DND-41 (cell line): ENCODE data around the gene ST3GAL4.
"Not testable (repeated sequence)": the region's sequence is repeated elsewhere in the genome, so short reads cannot be mapped to it uniquely, and the experiment has no call there.

ENCODE experiments used
- ATAC-seq: fragments of 200-7000 bp; cut with Tn5 transposase; 3 replicates; pipeline ENCODE4 v1.9.1; 2021; ENCODE audit warnings: low read depth; ENCODE audit not compliant: insufficient read depth
- DNase-seq: peaks from one replicate; pipeline ENCODE4 v3.0.0-alpha.2; 2020
- H2AFZ ChIP-seq: 2 replicates; pipeline ENCODE4 v1.6.0; 2012; ENCODE audit warnings: low read depth, low read length
- H3K27ac ChIP-seq: 2 replicates; pipeline ENCODE4 v1.5.1; 2012; ENCODE audit warnings: low read length, inconsistent platforms
- H3K27me3 ChIP-seq: fragments of 200-600 bp; sonication (generic); 2 replicates; pipeline ENCODE4 v1.6.0; 2012; ENCODE audit warnings: low read length, mild to moderate bottlenecking, inconsistent platforms; ENCODE audit not compliant: insufficient read depth, poor library complexity
- H3K36me3 ChIP-seq: 2 replicates; pipeline ENCODE4 v1.5.1; 2012; ENCODE audit warnings: low read length, inconsistent platforms; ENCODE audit not compliant: insufficient read depth
- H3K4me1 ChIP-seq: 2 replicates; pipeline ENCODE4 v1.5.1; 2012; ENCODE audit warnings: mild to moderate bottlenecking, low read length; ENCODE audit not compliant: insufficient read depth
- H3K4me2 ChIP-seq: 2 replicates; pipeline ENCODE4 v1.6.0; 2012; ENCODE audit warnings: mild to moderate bottlenecking, moderate library complexity, low read length, inconsistent platforms; ENCODE audit not compliant: insufficient read depth
- H3K4me3 ChIP-seq, 2 experiments: fragments of 200-600 bp in 1 of 2; shearing (Covaris generic) in 1 of 2; 2 replicates each; pipeline ENCODE4 v1.5.1; 2012 to 2016; ENCODE audit warnings: inconsistent platforms in 2 of 2, low read length in 2 of 2, mild to moderate bottlenecking in 2 of 2, low read depth in 1 of 2, moderate library complexity in 1 of 2
- H3K79me2 ChIP-seq: 2 replicates; pipeline ENCODE4 v1.6.0; 2012; ENCODE audit warnings: low read length, inconsistent platforms; ENCODE audit not compliant: insufficient read depth
- H3K9ac ChIP-seq: 2 replicates; pipeline ENCODE4 v1.6.0; 2012; ENCODE audit warnings: low read depth, mild to moderate bottlenecking, inconsistent platforms, low read length, moderate library complexity
- H3K9me3 ChIP-seq: 2 replicates; pipeline ENCODE4 v1.5.1; 2012; ENCODE audit warnings: low read length, moderate library complexity, mild to moderate bottlenecking, inconsistent platforms; ENCODE audit not compliant: insufficient read depth, severe bottlenecking
- H4K20me1 ChIP-seq: 2 replicates; pipeline ENCODE4 v1.6.0; 2012; ENCODE audit warnings: low read length; ENCODE audit not compliant: insufficient read depth
- CTCF ChIP-seq: IDR thresholded peaks from 2 replicates; pipeline ENCODE4 v1.5.1; 2012; ENCODE audit warnings: borderline replicate concordance, low read length, moderate library complexity, mild to moderate bottlenecking; ENCODE audit not compliant: poor library complexity, severe bottlenecking; ENCODE audit errors: extremely low read depth
- EZH2 ChIP-seq: IDR thresholded peaks from 3 replicates; pipeline ENCODE4 v1.6.1; 2012; ENCODE audit warnings: borderline replicate concordance, low read depth, mild to moderate bottlenecking, moderate library complexity, low read length, inconsistent platforms; ENCODE audit not compliant: severe bottlenecking

The ST3GAL4 gene

DNA sequence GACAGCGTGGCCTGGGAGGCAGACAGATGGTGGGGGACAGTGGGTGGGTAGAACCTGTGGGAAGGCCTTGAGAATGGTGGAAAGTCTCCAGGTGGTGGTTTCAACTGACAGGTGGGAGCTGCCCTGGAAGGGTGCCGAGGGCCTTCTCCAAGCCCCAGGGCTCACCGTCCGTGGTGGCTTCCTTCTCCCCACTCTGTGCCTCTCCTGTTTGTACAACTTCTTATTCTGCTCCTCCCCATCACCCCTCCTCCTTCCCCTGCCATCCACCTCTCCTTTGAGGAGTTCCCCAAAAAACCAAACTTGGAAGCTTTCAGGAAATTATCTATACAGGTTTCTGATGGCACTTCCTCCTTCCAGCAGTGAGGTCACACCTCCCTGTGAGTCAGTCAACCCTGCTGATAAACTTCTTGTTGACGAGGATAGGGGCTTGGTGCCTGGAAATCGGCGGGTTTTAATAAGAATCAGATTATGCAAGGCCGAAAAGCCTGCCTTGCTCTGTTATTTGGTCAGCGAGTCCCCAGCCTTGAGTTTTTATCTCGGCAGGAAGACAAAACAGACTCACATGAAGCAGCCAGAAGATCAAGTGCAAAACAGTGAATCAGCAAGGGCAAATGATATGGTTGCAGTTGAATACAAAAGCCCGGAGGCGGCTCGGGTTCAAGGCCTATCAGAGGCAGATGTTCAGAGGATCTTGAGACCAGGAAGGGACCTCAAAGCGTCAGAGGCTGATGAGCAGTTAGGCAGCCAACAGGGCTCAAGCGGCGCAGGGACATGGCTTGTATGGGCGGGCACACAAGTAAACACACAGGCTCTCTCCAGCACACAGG lies 9.5 kb upstream of the ST3GAL4 start:
- no peak for TF ChIP-seq CTCF
- TF ChIP-seq EZH2: no peak
- Histone ChIP-seq H3K27me3 (no peaks in the 10 kb centered on the region), H3K4me2 (no peak overlapping the region), H3K9ac (no peak overlapping the region), H3K79me2 (peaks cover 47% of the 10 kb centered on the region), H4K20me1 (peaks cover 42% of the 10 kb centered on the region), H3K9me3 (no peaks in the 10 kb centered on the region), H3K4me3 (no peak overlapping the region), H3K27ac (peak overlapping the region; percentile 34), H3K4me1 (peaks cover 8% of the 10 kb centered on the region), H3K36me3 (peaks cover 85% of the 10 kb centered on the region), H2AFZ (no peak overlapping the region)
- no peak for DNase-seq
- no peak for ATAC-seq

GRCh38 chr11:126346586-126346940 lies 8.9 kb upstream of the ST3GAL4 start:
- no peaks in the 10 kb centered on the region for H3K9me3 ChIP-seq
- H3K79me2 ChIP-seq: peaks cover 53% of the 10 kb centered on the region
- no peak overlapping the region; the same call in 1 of the 2 replicates for H3K27ac ChIP-seq
- TF ChIP-seq CTCF (no peak), EZH2 (no peak)
- no peak overlapping the region for H3K4me2 ChIP-seq
- H3K4me3 ChIP-seq: no peak overlapping the region
- H3K9ac ChIP-seq: no peak overlapping the region
- no peak overlapping the region for H2AFZ ChIP-seq
- no peaks in the 10 kb centered on the region for H3K27me3 ChIP-seq
- H3K4me1 ChIP-seq: peaks cover 14% of the 10 kb centered on the region
- H4K20me1 ChIP-seq: peaks cover 42% of the 10 kb centered on the region
- H3K36me3 ChIP-seq: peaks cover 79% of the 10 kb centered on the region
- ATAC-seq: no peak
- DNase-seq: no peak

DNA sequence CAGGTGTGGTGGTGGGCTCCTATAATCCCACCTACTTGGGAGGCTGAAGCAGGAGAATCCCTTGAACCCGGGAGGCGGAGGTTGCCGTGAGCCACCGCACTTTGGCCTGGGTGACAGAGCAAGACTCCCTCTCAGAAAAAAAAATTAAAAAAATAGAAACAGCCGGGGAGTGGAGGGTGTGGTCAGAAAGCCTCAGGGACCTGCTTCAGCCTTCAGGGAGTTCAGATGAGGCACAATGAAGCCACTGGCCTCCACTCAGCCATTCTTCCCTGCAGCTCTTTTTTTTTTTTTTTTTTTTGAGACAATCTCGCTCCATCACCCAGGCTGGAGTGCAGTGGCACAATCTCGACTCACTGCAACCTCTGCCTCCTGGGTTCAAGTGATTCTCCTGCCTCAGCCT lies 8.5 kb upstream of the ST3GAL4 start:
- not testable (repeated sequence) for H3K27me3 ChIP-seq, H2AFZ ChIP-seq, H3K9me3 ChIP-seq, H3K27ac ChIP-seq, H3K4me2 ChIP-seq, H3K9ac ChIP-seq, ATAC-seq, H3K4me3 ChIP-seq, DNase-seq
- H4K20me1 ChIP-seq: peaks cover 42% of the 10 kb centered on the region
- H3K79me2 ChIP-seq: peaks cover 57% of the 10 kb centered on the region
- peaks cover 18% of the 10 kb centered on the region for H3K4me1 ChIP-seq
- peaks cover 77% of the 10 kb centered on the region for H3K36me3 ChIP-seq

DNA sequence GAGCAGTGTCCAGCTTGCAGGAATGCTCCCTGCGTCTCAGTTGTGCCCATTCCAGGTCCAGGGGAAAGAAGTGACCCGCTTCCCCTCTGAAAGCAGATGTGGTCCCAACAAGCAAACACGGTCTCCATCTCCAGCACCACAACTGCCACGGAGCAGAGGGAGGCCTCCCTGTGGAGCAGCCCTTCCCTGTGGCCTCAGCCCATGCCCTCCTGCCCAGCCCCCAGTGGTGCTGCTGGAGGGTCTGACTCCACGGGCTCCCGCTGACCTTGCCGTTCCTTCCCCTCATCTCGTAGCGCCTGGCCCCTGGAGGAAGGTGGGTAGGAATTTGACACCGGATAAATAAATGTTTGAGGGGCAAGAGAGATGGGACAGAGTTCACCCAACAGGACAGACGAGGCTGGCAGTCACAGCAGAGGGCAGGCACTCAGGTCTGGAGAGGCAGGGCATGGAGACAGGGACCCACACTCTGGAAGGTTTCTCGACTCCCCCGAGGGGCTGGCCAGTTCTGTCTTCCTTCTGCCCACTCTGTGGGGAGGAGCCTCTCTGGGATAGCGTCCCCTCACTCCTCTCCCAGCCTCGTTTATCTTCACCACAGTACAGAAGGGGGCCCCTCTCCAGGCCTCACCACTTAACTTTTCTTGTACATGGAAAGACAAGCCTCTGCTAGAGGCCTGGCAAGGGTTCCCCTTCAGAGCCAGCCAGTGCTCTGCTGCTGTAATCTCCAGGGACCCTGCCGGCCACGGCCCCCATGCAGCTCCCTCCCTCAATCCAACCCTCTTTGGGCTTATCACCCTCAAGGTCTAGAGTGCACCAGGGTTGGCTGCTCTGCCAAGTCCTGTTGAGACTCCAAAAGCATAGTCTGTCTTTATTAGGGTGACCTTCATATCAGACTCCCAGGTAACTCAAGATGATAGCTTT lies 7.5 kb upstream of the ST3GAL4 start:
- TF ChIP-seq EZH2 (no peak), CTCF (no peak)
- no peak overlapping the region for H3K4me2 ChIP-seq
- H3K9me3 ChIP-seq: no peaks in the 10 kb centered on the region
- no peaks in the 10 kb centered on the region for H3K27me3 ChIP-seq
- H3K4me3 ChIP-seq: no peak overlapping the region
- peaks cover 29% of the 10 kb centered on the region for H3K4me1 ChIP-seq
- ATAC-seq (no peak), DNase-seq (no peak)
- peaks cover 47% of the 10 kb centered on the region for H4K20me1 ChIP-seq
- H3K9ac ChIP-seq: no peak overlapping the region
- peaks cover 78% of the 10 kb centered on the region for H3K36me3 ChIP-seq
- peaks cover 67% of the 10 kb centered on the region for H3K79me2 ChIP-seq
- no peak overlapping the region for H2AFZ ChIP-seq
- H3K27ac ChIP-seq: no peak overlapping the region
